ENCODE data around the gene LRBA. TPM values are rescaled to one million over a fixed set of nuclear protein-coding genes. Genes with fewer than 3 reads are reported as not detected.
A peak's percentile ranks its signal among the peaks of the same experiment; 100 is the strongest.

LRBA gene
- total and polyA plus RNA-seq, 4 donors = 18.8 to 56.4 (median 33.8) TPM

DNA sequence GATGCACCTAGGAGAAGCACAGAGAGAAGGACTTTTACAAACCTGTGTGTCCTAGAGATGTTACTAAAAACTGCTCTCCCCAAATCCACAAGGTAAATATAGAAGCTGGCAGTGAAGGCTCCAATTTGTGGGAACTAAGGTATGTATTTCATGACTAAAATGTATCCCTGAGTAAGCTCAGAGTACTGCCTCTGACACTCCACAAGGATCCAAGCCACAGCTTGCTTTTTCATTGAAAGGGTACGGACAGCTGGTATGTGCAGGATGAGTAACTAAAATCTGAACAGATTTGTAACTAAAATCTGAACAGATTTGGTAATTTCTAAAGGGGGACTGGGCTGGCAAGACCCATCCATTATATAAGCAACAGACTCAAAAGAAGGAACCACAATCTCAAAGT is 749.3 kb downstream of the LRBA start:
- peaks cover 7% of the 10 kb centered on the region for H3K36me3 ChIP-seq (ENCODE audit: control insufficient read depth, insufficient read depth, low read length)
- no peaks in the 10 kb centered on the region for H3K9me3 ChIP-seq (ENCODE audit: control insufficient read depth, insufficient read depth, low read length)
- H3K27me3 ChIP-seq (ENCODE audit: control insufficient read depth, insufficient read depth, low read length) = no peaks in the 10 kb centered on the region
- H3K27ac ChIP-seq (ENCODE audit: low read depth, low read length) = no peak overlapping the region
- no CpG with 5 or more reads among the region's 1 CpG for WGBS (ENCODE audit: insufficient coverage)
- H3K4me3 ChIP-seq (ENCODE audit: low read depth, low read length) = no peak overlapping the region
- H3K4me1 ChIP-seq (ENCODE audit: control insufficient read depth, insufficient read depth, low read length) = no peaks in the 10 kb centered on the region
- no peak for DNase-seq (ENCODE audit: low read depth in 4 of 6, low spot score in 6 of 6)

DNA sequence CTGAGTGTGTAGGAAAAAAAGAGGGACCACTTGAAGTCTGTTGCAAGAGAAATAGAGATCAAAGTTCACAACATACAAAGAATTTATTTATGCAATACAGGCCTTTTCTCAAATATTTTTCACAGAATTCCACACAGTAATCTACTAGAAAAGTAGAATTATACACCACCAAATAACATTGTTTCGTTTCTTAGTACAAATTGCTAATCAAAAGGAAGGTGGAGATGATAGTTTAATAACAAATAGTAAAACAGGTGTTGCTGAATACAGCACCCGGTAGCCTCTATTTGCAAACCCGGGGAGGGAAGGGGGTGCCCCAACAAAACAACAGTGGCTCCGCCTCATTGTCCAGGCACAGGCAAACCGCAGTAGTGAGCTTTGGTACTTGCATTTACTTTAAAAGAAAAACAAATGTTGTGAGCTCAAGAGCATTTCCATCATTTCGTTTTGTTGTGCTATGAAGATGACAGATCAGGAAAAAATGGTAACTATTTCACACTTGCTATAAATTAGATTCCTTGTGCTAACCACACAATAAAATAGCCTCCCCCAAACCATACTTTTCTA is 750.4 kb downstream of the LRBA start:
- 72% methylated on average over 3 of the region's 6 CpGs for WGBS (ENCODE audit: insufficient coverage)
- Histone ChIP-seq H3K4me1 (ENCODE audit: control insufficient read depth, insufficient read depth, low read length) (no peaks in the 10 kb centered on the region), H3K27me3 (ENCODE audit: control insufficient read depth, insufficient read depth, low read length) (no peaks in the 10 kb centered on the region), H3K9me3 (ENCODE audit: control insufficient read depth, insufficient read depth, low read length) (no peaks in the 10 kb centered on the region), H3K36me3 (ENCODE audit: control insufficient read depth, insufficient read depth, low read length) (peaks cover 16% of the 10 kb centered on the region), H3K4me3 (ENCODE audit: low read depth, low read length) (no peak overlapping the region), H3K27ac (ENCODE audit: low read depth, low read length) (no peak overlapping the region)
- no peak for DNase-seq (ENCODE audit: low read depth in 4 of 6, low spot score in 6 of 6)

DNA sequence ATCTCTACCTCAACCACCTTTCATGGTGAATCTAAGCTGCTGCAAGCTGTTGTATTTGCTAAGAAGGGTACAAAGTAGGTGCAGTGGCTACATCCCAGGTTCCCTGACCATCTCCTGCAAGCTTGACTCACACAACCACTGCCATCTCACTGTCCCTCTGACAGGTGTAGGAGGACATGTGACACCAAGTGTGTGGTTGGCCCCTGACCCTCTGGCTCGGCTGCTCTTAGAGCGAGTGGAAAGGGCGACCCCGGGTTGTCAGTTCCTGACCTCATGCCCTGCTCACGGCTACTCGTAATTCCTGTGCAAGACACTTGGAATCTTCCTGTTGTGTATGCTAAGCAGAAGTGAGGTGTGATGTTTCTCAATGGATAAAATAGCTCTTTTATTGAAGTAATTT is 752.5 kb downstream of the LRBA start:
- no peak for DNase-seq (ENCODE audit: low read depth in 4 of 6, low spot score in 6 of 6)
- Histone ChIP-seq H3K9me3 (ENCODE audit: control insufficient read depth, insufficient read depth, low read length) (no peaks in the 10 kb centered on the region), H3K36me3 (ENCODE audit: control insufficient read depth, insufficient read depth, low read length) (peaks cover 24% of the 10 kb centered on the region), H3K27ac (ENCODE audit: low read depth, low read length) (no peak overlapping the region), H3K4me3 (ENCODE audit: low read depth, low read length) (no peak overlapping the region), H3K27me3 (ENCODE audit: control insufficient read depth, insufficient read depth, low read length) (no peaks in the 10 kb centered on the region), H3K4me1 (ENCODE audit: control insufficient read depth, insufficient read depth, low read length) (no peaks in the 10 kb centered on the region)
- WGBS (ENCODE audit: insufficient coverage) = 84% methylated on average over 6 of the region's 6 CpGs

DNA sequence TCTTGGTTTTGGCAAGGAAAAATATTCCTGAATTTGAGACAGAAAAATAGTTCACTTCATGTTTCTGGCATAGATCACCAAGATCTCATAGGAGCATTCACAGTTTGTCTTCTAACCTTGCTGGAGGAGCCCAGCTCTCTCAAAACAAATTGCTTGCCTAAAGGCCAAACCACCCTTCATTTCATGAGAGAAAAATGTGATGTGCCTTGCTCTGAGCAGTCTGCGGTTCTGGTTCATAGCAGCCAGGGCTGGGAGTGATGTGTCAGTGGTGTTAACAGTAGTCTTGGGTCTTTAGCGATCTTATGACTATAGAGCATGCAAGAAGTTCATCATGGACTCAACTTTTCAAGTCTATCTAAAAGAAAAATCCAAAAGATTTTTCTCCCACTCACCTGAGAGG is 753.5 kb downstream of the LRBA start:
- Histone ChIP-seq H3K9me3 (ENCODE audit: control insufficient read depth, insufficient read depth, low read length) (no peaks in the 10 kb centered on the region), H3K4me1 (ENCODE audit: control insufficient read depth, insufficient read depth, low read length) (peaks cover 6% of the 10 kb centered on the region), H3K4me3 (ENCODE audit: low read depth, low read length) (no peak overlapping the region), H3K27ac (ENCODE audit: low read depth, low read length) (no peak overlapping the region), H3K27me3 (ENCODE audit: control insufficient read depth, insufficient read depth, low read length) (no peaks in the 10 kb centered on the region), H3K36me3 (ENCODE audit: control insufficient read depth, insufficient read depth, low read length) (peaks cover 35% of the 10 kb centered on the region)
- no peak for DNase-seq (ENCODE audit: low read depth in 4 of 6, low spot score in 6 of 6)
- WGBS (ENCODE audit: insufficient coverage) = 83% methylated on average over 1 of the region's 2 CpGs

DNA sequence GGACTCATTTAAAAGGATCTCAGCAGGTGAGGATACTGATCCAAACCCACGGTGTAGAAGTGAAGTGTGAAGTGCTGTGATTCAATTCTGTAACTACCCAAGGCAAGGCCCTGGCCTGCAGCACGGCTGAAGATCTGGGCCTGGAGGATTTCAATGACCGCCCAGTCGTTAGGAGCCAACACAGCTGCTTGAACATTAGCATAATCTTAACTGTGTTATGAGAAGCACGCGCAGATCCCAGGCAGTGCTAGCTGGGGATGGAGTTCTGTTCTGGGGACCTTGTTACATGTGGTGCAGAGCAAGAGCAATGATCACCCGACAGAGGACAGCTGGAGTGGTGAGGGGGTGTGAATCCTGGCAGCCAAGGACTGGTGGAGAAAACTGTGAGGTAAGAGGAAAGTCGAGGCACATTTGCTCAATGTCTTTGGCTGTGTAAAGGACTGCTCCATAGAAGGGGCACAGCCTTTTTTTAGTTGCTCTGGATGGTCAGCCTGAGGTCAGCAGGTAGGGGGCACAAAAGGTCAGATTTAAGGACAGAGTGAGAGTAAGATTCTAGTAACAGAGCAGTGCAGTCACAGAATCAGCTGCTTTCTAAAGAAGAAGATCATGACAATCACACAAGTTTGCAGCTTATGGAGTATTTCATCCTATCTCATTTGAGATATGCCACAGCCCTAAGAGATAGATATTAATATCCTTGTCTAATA is 755.1 kb downstream of the LRBA start:
- Histone ChIP-seq H3K27me3 (ENCODE audit: control insufficient read depth, insufficient read depth, low read length) (no peaks in the 10 kb centered on the region), H3K36me3 (ENCODE audit: control insufficient read depth, insufficient read depth, low read length) (peaks cover 48% of the 10 kb centered on the region), H3K4me1 (ENCODE audit: control insufficient read depth, insufficient read depth, low read length) (peaks cover 16% of the 10 kb centered on the region), H3K4me3 (ENCODE audit: low read depth, low read length) (no peak overlapping the region), H3K9me3 (ENCODE audit: control insufficient read depth, insufficient read depth, low read length) (no peaks in the 10 kb centered on the region), H3K27ac (ENCODE audit: low read depth, low read length) (no peak overlapping the region)
- DNase-seq (ENCODE audit: low read depth in 4 of 6, low spot score in 6 of 6) = peak in 1 of 6 donors; percentile 35
- 68% methylated on average over 7 of the region's 8 CpGs for WGBS (ENCODE audit: insufficient coverage)

DNA sequence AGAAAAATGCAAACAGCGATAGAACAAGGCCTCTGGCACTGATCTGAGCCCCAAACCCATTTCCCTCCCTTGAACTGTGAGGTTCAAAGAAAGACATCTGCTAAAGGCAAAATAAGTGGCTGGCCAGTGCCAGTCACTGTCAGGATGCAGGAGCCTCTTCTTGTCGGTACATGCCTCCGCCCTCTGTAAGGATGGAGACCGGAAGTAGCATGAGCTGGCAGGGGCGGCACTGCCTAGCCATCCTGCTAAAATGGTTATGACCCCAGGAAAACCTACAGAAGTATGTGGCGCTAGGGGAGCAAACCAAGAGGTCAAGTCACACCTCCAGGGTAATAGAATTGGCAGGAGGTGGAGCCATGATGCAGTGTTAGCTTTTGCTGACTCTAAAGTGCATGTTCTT is 756.5 kb downstream of the LRBA start:
- DNase-seq (ENCODE audit: low read depth in 4 of 6, low spot score in 6 of 6) = no peak
- 87% methylated on average over 3 of the region's 6 CpGs for WGBS (ENCODE audit: insufficient coverage)
- Histone ChIP-seq H3K27me3 (ENCODE audit: control insufficient read depth, insufficient read depth, low read length) (no peaks in the 10 kb centered on the region), H3K9me3 (ENCODE audit: control insufficient read depth, insufficient read depth, low read length) (no peaks in the 10 kb centered on the region), H3K36me3 (ENCODE audit: control insufficient read depth, insufficient read depth, low read length) (peaks cover 62% of the 10 kb centered on the region), H3K4me3 (ENCODE audit: low read depth, low read length) (no peak overlapping the region), H3K4me1 (ENCODE audit: control insufficient read depth, insufficient read depth, low read length) (peaks cover 20% of the 10 kb centered on the region), H3K27ac (ENCODE audit: low read depth, low read length) (no peak overlapping the region)

DNA sequence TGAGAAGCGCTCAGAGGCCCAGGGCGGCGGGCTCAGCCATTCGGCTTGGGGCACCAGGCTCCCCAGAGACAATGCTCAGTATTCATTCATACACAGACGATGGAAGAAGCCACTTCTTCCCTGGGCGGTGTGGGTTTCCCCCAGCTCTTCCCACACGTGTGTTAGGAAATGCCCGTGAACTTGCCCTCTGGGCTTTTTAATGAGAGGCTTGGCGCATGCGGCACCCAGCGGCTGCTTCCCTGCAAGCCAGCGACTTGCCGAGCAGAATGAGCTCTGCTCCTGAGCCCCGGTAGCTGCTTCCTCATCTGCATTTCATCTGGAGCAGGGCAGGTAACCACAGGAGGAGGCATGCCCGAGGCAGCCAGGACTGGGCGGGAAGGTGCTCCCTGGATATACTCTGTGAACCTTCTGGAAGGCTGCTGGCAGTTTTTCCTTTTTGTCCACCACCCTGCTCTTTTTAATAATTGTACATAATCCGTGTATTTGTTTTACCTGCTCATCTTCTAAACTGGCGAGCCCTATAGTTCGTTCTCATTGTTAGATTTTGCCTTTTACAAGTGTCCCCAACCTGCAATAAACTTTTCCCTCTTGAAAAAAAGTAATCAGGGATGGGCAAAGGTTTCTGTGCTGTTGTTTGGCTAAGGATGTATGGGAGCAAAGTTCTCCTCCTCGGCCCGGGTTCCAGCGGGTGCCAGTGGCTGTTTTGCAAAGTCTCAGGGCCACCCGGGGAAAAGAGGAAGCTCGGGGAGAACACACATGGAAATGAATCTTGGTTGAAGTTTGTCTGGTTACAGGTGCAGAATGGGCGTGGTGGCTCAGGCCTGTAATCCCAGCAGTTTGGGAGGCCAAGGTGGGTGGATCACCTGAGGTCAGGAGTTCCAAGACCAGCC is 758.0 kb downstream of the LRBA start:
- 44% methylated on average over 21 of the region's 25 CpGs for WGBS (ENCODE audit: insufficient coverage)
- no peaks in the 10 kb centered on the region for H3K27me3 ChIP-seq (ENCODE audit: control insufficient read depth, insufficient read depth, low read length)
- no peak overlapping the region for H3K4me3 ChIP-seq (ENCODE audit: low read depth, low read length)
- peaks cover 23% of the 10 kb centered on the region for H3K4me1 ChIP-seq (ENCODE audit: control insufficient read depth, insufficient read depth, low read length)
- H3K9me3 ChIP-seq (ENCODE audit: control insufficient read depth, insufficient read depth, low read length) = no peaks in the 10 kb centered on the region
- H3K36me3 ChIP-seq (ENCODE audit: control insufficient read depth, insufficient read depth, low read length) = peaks cover 72% of the 10 kb centered on the region
- peak in 1 of 6 donors; percentile 44 for DNase-seq (ENCODE audit: low read depth in 4 of 6, low spot score in 6 of 6)
- H3K27ac ChIP-seq (ENCODE audit: low read depth, low read length) = no peak overlapping the region

DNA sequence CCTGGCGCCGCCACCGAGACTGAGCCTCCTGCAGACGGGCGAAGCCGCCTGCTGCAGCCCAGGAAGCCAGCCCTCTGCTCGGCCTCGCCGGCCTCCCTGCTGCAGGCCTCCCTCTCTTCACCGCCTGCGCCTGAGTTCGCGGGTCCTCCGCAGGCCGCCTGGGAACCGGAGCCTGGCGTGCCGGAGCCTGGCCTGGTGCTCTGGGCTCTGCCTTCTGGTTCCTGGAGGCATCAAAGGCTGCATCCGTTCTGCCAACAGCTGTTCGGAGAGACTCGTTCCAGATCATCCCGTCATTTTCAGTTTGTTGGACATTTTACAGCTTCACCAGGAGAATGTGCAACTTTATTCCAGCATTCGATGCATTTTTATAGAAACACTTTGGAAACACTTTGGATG is 758.9 kb downstream of the LRBA start:
- H3K36me3 ChIP-seq (ENCODE audit: control insufficient read depth, insufficient read depth, low read length) = peaks cover 74% of the 10 kb centered on the region
- no peaks in the 10 kb centered on the region for H3K27me3 ChIP-seq (ENCODE audit: control insufficient read depth, insufficient read depth, low read length)
- no peak for DNase-seq (ENCODE audit: low read depth in 4 of 6, low spot score in 6 of 6)
- H3K4me1 ChIP-seq (ENCODE audit: control insufficient read depth, insufficient read depth, low read length) = peaks cover 29% of the 10 kb centered on the region
- H3K9me3 ChIP-seq (ENCODE audit: control insufficient read depth, insufficient read depth, low read length) = no peaks in the 10 kb centered on the region
- H3K4me3 ChIP-seq (ENCODE audit: low read depth, low read length) = no peak overlapping the region
- WGBS (ENCODE audit: insufficient coverage) = 84% methylated on average over 23 of the region's 23 CpGs
- H3K27ac ChIP-seq (ENCODE audit: low read depth, low read length) = no peak overlapping the region

DNA sequence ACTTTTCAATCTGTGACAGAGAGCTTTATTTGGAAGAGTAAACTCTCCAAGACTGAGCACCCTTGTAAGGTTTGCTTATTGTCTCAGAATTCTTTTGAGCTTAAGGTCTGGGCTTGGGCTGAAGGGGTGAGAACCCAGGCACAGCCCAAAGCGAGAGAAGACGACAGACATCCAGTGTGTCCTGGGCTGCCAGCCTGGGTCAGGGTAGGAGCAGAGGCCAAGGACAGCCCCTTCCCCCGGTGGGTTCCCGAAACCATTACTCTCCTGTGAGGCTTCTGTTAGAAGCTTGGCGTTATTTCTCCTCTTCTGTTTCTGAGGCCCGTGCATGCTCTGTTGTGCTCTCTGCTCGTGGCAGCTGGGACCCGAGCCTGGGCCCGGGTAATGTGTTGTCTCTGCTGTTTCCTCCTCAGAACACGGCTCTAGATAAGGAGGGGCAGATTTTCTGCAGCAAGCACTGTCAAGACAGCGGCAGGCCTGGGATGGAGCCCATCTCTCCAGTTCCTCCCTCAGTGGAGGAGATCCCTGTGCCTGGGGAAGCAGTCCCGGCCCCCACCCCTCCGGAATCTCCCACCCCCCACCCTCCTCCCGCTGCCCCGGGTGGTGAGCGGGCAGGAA is 759.4 kb downstream of the LRBA start:
- H3K4me3 ChIP-seq (ENCODE audit: low read depth, low read length) = no peak overlapping the region
- H3K4me1 ChIP-seq (ENCODE audit: control insufficient read depth, insufficient read depth, low read length) = peaks cover 29% of the 10 kb centered on the region
- H3K9me3 ChIP-seq (ENCODE audit: control insufficient read depth, insufficient read depth, low read length) = no peaks in the 10 kb centered on the region
- no peak overlapping the region for H3K27ac ChIP-seq (ENCODE audit: low read depth, low read length)
- WGBS (ENCODE audit: insufficient coverage) = 70% methylated on average over 7 of the region's 16 CpGs
- H3K27me3 ChIP-seq (ENCODE audit: control insufficient read depth, insufficient read depth, low read length) = no peaks in the 10 kb centered on the region
- DNase-seq (ENCODE audit: low read depth in 4 of 6, low spot score in 6 of 6) = no peak
- peaks cover 71% of the 10 kb centered on the region for H3K36me3 ChIP-seq (ENCODE audit: control insufficient read depth, insufficient read depth, low read length)
